GM15510 (cell line): ENCODE results near the gene CD55.

Experiments
- POLR2A ChIP-seq: IDR thresholded peaks from 3 replicates; pipeline ENCODE4 v1.6.1; 2011; ENCODE audit warnings: borderline replicate concordance; ENCODE audit not compliant: insufficient read length; ENCODE audit errors: extremely low read depth

Gene CD55

GRCh38 chr1:207298636-207299398, 22.7 kb upstream of the CD55 start:
- TF ChIP-seq POLR2A, result no peak

- TF ChIP-seq POLR2A, result no peak
These were observed 20.5 kb upstream of the CD55 start for GRCh38 chr1:207300970-207301369.

DNA sequence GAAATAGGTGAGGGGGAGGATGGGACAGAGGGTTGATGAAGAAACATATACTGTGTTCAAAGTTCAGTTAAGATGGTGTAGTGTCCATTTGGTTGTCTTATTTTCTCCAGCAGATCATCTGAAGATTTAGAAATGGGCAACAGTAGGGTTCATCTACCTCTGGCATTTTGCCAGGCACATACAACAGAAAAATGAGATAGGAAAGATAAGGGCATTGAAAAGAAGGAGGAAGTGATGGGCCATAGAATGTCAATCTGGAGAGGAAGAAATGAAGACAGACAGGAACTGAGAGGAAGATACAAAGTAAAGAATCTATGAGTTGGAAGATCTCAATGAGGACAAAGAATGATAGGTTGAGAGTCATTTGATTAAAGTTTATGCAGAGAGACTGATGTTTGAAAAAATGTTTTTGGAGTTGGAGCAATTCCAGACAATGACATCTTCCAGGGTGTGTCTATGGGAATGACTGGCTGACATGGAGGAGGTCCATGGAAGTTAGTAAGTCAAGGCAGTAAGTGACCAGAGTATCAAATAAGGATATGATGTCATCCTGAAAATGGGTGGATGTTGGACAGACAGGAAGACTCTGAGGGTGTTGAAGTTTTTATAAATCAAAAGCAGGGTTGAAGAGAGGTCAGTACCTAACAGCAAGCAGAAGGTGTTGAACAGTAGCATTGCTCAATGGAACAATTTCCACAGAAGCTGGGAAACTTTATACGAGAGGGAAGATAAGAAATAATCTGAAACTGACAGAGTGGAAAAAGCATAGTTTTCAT, 18.7 kb upstream of the CD55 start:
- no peak for TF ChIP-seq POLR2A

- TF ChIP-seq POLR2A, result no peak
These were observed 16.6 kb upstream of the CD55 start for GRCh38 chr1:207304710-207305488.

DNA sequence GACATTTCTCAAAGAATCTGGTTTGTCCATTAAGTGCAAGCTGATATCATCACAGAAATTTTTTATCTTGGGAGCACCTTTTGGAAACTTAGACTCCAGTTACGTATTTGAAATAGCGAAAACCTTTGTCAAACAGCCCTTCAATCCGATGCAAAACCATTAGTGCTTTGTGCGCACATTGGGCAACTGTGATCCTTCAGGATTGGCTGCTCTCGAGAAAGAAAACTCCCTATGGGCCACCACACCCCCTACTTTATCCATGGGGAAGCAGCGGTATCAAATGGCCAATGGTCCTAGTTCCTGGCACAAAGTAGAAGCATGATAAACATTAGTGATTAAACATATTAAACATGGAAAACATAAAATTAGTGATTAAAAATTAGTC, 16.0 kb upstream of the CD55 start:
- no peak for TF ChIP-seq POLR2A

GRCh38 chr1:207306023-207306422, 15.5 kb upstream of the CD55 start:
- TF ChIP-seq POLR2A, result no peak

GRCh38 chr1:207306603-207307002, 14.9 kb upstream of the CD55 start:
- no peak for TF ChIP-seq POLR2A

DNA sequence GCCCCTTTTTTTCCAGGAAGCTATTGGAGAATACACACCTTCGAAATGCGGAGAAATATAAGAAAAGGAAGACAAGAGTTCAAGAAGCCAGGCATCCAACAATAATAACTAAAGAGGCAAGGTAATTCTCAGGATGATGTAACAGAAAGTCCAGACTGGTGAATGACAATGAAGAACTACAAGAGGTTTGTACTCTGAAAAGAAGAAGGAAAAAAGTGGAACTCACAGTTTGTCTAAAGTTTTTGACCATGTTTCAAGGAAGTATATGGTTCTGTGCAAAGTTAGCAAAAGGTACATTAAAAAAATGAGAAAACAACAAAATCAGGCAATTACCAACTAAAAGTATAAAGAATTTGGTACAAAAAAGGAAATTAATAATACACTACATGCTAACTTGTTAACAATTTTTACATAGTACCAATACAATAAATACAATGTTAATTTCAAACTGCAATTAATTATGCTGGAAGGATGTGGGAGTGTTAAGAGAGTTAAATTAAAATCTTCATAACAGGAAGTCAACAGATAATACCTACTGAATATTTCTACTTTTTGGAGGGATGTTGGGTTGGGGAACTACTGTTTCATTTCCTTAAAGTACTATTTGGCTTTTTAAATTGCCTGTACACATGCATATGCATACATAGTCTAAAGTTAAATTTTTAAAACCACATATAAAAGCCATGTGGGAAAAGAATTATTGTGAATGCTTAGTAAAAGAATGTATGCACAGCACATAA, 12.9 kb upstream of the CD55 start:
- no peak for TF ChIP-seq POLR2A

GRCh38 chr1:207309745-207310273, 11.7 kb upstream of the CD55 start:
- no peak for TF ChIP-seq POLR2A

- no peak for TF ChIP-seq POLR2A
These were observed 9.4 kb upstream of the CD55 start for GRCh38 chr1:207311888-207312603.

DNA sequence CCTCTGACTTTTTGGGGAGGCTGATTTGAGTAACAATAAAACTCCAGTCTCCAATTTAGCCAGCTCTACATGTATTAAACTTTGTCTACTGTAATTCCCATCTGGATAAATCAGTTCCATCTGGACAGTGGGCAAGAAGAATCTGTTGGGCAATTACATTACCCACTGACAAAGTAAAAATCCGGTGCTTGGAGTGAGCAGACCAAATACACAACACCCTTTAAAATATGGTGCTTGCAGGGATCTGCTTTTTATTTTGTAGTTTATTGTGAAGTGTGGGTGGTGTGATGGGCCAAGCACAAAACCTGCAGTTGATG, 8.9 kb upstream of the CD55 start:
- no peak for TF ChIP-seq POLR2A

- no peak for TF ChIP-seq POLR2A
These were observed 8.3 kb upstream of the CD55 start for GRCh38 chr1:207313131-207313530.

DNA sequence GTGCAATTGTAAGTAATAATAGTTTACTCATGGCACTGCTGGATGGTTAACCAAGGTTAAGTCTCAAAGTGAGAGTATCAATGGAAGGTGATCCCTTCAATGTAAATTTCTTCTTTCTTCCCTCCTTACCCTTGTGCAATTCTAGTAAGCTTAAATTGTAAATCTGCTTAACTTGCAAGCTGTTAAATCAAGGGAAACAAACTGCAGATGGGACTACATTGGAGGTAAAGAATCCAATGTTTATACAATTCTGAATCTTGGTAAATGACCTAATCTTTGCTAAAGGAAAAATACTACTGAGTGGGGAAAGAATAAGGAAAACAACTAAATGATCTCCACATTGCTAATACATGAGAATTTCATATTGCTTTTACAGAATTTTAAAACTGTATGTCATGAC, 6.7 kb upstream of the CD55 start:
- no peak for TF ChIP-seq POLR2A

DNA sequence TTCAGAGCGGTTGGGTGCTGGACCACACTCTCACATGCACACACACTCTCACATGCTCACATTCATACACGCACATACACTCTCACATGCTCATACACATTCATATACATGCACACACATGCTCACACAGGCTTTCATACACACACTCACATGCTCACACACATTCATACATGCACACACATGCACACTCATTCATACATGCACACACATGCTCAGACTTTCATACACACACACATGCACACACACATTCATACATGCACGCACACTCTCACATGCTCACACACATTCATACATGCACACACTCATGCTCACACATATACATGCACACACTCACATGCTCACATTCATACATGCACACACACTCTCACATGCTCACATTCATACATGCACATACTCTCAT, 6.0 kb upstream of the CD55 start:
- TF ChIP-seq POLR2A, result no peak
